Activated T-helper 1 cell treated with anti-CD3 and anti-CD28 coated beads, Interleukin-12 subunit alpha, Interleukin-12 subunit beta, Interleukin-2, Interleukin-4 antibody, amounts not matched to agents 30 ng/mL and 10 ng/mL and 1 ng/mL, durations not matched to agents 14 hours and 24 hours and 36 hours (primary cell): ENCODE measurements around the gene S1PR1. TPM values are rescaled to one million over a fixed set of nuclear protein-coding genes. Genes with fewer than 3 reads are reported as not detected.

Experiments
- DNase-seq: peaks from one replicate; pipeline ENCODE4 v3.0.0; 2021; ENCODE audit warnings: low spot score
- H3K27ac Mint-ChIP-seq: one replicate; pipeline ENCODE4 v1.8.0; 2021; ENCODE audit warnings: mild to moderate bottlenecking, mixed read lengths
- H3K27me3 Mint-ChIP-seq: one replicate; pipeline ENCODE4 v1.8.0; 2022; ENCODE audit warnings: mild to moderate bottlenecking, moderate library complexity, mixed read lengths; ENCODE audit not compliant: insufficient read depth
- H3K36me3 Mint-ChIP-seq: one replicate; pipeline ENCODE4 v1.8.0; 2021; ENCODE audit warnings: low read depth, mixed read lengths
- H3K4me1 Mint-ChIP-seq: one replicate; pipeline ENCODE4 v1.8.0; 2021; ENCODE audit warnings: low read depth, mixed read lengths
- H3K4me3 Mint-ChIP-seq: one replicate; pipeline ENCODE4 v1.8.0; 2021; ENCODE audit warnings: mild to moderate bottlenecking, moderate library complexity, mixed read lengths
- H3K9me3 Mint-ChIP-seq: one replicate; pipeline ENCODE4 v1.8.0; 2021; ENCODE audit warnings: mixed read lengths
- intact Hi-C: fragments of 100-400 bp; cut with micrococcal nuclease; formaldehyde crosslinking; loops from one replicate; pipeline ENCODE4 v1.15.1; 2024
- total RNA-seq: library from RNA; stranded (reverse); gene quantifications from 2 replicates; pipeline ENCODE4 v1.2.3, GENCODE V29; 2022

Gene S1PR1
- total RNA-seq, 1 donor from 2014 or later = 42.5 TPM

DNA sequence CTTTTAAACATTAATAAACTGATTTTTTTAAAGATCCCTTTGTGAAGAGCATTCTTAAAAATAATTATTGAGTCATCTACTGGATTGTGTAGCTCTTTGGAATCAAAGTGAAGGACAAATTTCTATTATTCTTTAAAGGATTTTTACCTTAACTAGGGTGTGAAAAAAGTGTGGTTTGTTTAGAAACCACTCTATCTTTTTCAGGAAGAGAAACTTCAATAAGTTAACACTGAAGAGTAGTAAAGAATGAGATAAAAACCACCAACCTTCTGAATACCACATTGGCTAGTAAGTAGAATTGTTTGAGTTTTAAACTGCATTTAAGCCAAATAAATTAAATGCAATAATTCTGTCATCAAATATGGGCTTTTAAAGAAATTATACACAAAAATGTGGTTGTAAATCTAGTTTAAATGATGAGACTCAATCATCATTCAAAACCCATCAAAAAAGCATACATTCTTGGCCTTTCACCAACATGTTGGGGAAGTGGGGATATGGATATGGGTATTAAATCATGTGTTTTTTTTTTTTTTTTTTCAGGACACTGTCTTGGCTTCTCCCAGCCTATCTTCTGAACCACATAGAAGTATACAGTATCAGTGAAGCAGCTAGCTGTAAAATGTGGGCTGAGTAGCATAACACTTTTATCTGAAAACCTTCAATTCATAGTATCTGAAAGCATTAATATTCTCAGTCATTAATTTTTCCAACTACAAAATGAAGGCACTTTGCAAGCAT, 4.8 kb downstream of the S1PR1 start:
- intact Hi-C loops = no loop called here
- Mint-ChIP-seq H3K4me1 (peaks cover 63% of the 10 kb centered on the region), H3K27ac (no peak overlapping the region)

GRCh38 chr1:101242324-101243050, 5.7 kb downstream of the S1PR1 start:
- peaks cover 47% of the 10 kb centered on the region for H3K36me3 Mint-ChIP-seq

More for the DNA sequence above, 4.8 kb downstream of the S1PR1 start:
- Mint-ChIP-seq H3K27me3 (no peaks in the 10 kb centered on the region), H3K4me3 (peak overlapping the region; percentile 48), H3K9me3 (no peaks in the 10 kb centered on the region), H3K36me3 (peaks cover 45% of the 10 kb centered on the region)
- no peak for DNase-seq

DNA sequence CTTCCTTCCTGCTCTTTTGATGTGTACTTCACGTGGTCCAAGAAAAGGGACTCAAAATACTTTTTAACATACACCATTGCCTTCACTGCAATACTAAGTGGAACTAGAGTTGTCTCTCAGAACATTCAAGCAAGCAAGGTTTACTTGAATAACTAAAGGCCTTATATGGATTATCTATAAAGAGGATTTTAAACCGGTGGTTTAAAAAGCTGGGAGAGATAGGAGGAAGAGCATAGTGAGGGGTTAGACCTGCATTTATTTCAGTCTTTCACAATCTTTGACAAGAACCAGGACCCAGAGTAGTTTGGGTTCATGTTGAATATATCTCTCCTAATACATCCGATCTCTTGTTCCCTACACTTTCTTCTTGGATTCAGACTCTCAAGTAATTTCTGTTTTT, 6.9 kb downstream of the S1PR1 start:
- H3K4me1 Mint-ChIP-seq = peaks cover 67% of the 10 kb centered on the region
- intact Hi-C loops = no loop called here
- H3K4me3 Mint-ChIP-seq = no peak overlapping the region
- DNase-seq = no peak
- no peak overlapping the region for H3K27ac Mint-ChIP-seq
- H3K36me3 Mint-ChIP-seq = peaks cover 45% of the 10 kb centered on the region
- H3K9me3 Mint-ChIP-seq = no peaks in the 10 kb centered on the region
- no peaks in the 10 kb centered on the region for H3K27me3 Mint-ChIP-seq

More at GRCh38 chr1:101242324-101243050, 5.7 kb downstream of the S1PR1 start:
- no peaks in the 10 kb centered on the region for H3K27me3 Mint-ChIP-seq
- H3K27ac Mint-ChIP-seq = peak overlapping the region; percentile 32
- peak overlapping the region; percentile 37 for H3K4me3 Mint-ChIP-seq
- H3K4me1 Mint-ChIP-seq = peaks cover 69% of the 10 kb centered on the region
- intact Hi-C loops = no loop called here
- H3K9me3 Mint-ChIP-seq = no peaks in the 10 kb centered on the region
- DNase-seq = no peak

DNA sequence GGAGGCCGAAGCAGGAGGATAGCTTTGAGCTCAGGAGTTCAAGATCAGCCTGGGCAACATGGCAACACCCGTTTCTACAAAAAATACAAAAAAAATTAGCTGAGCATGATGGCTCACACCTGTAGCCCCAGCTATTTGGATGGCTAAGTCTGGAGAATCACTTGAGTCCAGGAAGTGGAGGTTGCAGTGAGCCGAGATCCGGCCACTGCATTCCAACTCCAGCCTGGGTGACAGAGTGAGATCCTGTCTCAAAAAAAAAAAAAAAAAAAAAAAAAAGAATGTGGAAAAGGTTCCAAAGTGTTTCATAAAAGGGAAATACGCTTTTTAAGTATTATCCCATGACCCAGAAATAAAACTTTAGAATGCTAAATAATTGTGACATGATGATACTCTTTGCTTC, 8.0 kb downstream of the S1PR1 start:
- peaks cover 56% of the 10 kb centered on the region for H3K4me1 Mint-ChIP-seq
- H3K36me3 Mint-ChIP-seq = peaks cover 34% of the 10 kb centered on the region

GRCh38 chr1:101245246-101245927, 8.6 kb downstream of the S1PR1 start:
- DNase-seq = no peak
- H3K36me3 Mint-ChIP-seq = peaks cover 30% of the 10 kb centered on the region
- H3K9me3 Mint-ChIP-seq = no peaks in the 10 kb centered on the region
- H3K4me1 Mint-ChIP-seq = peaks cover 54% of the 10 kb centered on the region
- intact Hi-C loops = no loop called here
- no peaks in the 10 kb centered on the region for H3K27me3 Mint-ChIP-seq
- H3K4me3 Mint-ChIP-seq = no peak overlapping the region
- H3K27ac Mint-ChIP-seq = no peak overlapping the region

More for the DNA sequence above, 8.0 kb downstream of the S1PR1 start:
- DNase-seq = no peak
- intact Hi-C loops = no loop called here
- H3K27ac Mint-ChIP-seq = no peak overlapping the region
- H3K4me3 Mint-ChIP-seq = no peak overlapping the region
- no peaks in the 10 kb centered on the region for H3K27me3 Mint-ChIP-seq
- H3K9me3 Mint-ChIP-seq = no peaks in the 10 kb centered on the region

DNA sequence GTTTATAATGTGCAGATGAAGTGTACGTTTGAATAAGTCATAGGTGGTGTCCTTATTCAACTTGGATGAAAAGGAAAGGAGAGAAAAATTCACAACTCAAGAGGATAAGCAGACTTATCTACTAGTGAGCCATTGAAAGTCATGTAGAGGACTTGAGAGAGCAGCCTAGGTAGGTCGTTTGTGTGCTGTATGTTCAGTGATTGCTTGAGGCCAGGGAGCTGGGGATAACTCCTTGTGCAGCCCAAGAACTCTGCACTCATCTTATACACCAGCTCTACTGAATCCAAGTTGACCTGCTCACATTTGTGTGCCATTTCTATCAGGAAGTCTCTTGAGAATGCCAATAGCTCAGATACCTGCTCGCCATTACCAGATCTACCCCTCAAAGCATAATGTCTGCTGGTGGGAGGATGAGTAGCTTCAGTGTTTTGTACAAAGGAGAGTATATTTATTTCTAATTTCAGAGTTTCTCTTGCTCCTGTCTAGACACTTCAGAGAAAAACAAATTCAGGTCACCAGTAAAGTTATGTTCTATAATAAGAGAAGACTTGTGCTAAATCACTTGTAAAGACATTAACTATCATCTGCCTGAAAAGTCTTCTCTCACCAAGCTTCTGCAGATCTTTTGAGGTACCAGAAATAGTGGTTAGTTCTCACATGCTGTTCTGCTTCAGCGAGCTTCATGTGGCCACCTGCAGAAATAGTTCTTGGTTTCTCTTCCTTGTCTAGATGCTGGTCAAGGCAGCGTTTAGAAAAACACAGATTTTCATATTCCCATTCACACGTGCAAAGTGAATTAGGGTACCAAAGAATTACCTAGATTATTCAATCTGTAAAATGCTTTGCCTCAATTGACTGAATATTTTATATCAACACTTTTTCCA, 10.8 kb downstream of the S1PR1 start:
- no peak for DNase-seq
- H3K9me3 Mint-ChIP-seq = no peaks in the 10 kb centered on the region
- no peak overlapping the region for H3K27ac Mint-ChIP-seq
- H3K27me3 Mint-ChIP-seq = no peaks in the 10 kb centered on the region
- H3K4me3 Mint-ChIP-seq = no peak overlapping the region
- intact Hi-C loops = no loop called here
- H3K36me3 Mint-ChIP-seq = peaks cover 14% of the 10 kb centered on the region
- peaks cover 37% of the 10 kb centered on the region for H3K4me1 Mint-ChIP-seq

DNA sequence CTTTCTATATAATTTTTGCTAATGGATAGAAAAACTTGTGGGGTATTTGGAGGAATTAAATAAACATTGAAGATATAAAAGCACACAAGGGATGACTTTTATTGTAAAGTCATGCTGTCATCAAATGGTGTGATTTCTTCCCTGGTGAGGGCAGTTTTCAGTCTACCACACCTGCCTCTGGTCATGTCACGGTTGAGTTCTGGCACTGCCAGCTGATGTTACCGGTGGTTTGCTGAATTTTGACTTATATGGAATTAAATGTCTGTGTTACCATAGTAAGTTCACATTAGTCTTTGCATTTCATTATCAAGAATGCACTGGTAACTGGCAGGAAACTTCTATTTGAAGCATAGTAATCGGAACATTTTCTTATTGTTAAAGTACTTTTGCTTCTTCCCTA, 13.4 kb downstream of the S1PR1 start:
- no peak overlapping the region for H3K27ac Mint-ChIP-seq
- no peaks in the 10 kb centered on the region for H3K27me3 Mint-ChIP-seq
- no peak overlapping the region for H3K4me3 Mint-ChIP-seq
- H3K36me3 Mint-ChIP-seq = peaks cover 5% of the 10 kb centered on the region
- H3K4me1 Mint-ChIP-seq = peaks cover 33% of the 10 kb centered on the region
- intact Hi-C loops = no loop called here
- DNase-seq = no peak
- no peaks in the 10 kb centered on the region for H3K9me3 Mint-ChIP-seq

DNA sequence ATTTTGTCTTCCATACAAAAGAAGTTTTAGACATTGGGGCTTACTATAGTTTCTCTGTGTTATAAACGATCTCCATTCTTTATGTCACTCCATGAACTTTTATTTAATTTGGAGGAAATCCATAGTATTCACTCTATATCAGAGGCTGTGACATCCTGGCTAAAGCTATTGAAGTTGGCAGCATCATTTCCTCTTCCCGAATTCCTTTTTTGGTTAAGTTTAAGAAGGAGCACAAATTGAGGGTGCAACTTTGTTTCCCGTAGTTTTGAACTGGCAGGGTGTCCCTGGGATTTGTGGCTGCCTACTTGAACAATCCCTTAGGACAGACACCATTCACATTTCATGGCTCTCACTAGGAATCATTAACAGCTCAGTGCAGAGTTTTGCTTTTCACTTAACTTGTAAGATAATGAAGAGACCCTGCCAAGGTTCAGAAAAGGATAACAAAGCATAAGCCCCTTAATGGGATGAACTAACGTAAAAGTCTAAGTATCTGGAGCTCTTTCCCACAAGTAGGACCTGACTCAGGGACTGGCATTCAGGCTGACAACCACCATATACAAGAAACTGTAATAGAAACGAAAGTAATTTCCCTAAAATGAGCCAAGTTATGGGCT, 13.9 kb downstream of the S1PR1 start:
- DNase-seq = no peak
- intact Hi-C loops = no loop called here
- Mint-ChIP-seq H3K9me3 (no peaks in the 10 kb centered on the region), H3K4me1 (peaks cover 33% of the 10 kb centered on the region), H3K27ac (no peak overlapping the region), H3K27me3 (no peaks in the 10 kb centered on the region), H3K4me3 (no peak overlapping the region), H3K36me3 (peaks cover 2% of the 10 kb centered on the region)

- intact Hi-C loops = no loop called here
- no peaks in the 10 kb centered on the region for H3K27me3 Mint-ChIP-seq
- peaks cover 27% of the 10 kb centered on the region for H3K4me1 Mint-ChIP-seq
- H3K4me3 Mint-ChIP-seq = no peak overlapping the region
- H3K36me3 Mint-ChIP-seq = peaks cover 2% of the 10 kb centered on the region
- no peak overlapping the region for H3K27ac Mint-ChIP-seq
- H3K9me3 Mint-ChIP-seq = no peaks in the 10 kb centered on the region
- no peak for DNase-seq
These were observed 14.7 kb downstream of the S1PR1 start for GRCh38 chr1:101251504-101251903.

DNA sequence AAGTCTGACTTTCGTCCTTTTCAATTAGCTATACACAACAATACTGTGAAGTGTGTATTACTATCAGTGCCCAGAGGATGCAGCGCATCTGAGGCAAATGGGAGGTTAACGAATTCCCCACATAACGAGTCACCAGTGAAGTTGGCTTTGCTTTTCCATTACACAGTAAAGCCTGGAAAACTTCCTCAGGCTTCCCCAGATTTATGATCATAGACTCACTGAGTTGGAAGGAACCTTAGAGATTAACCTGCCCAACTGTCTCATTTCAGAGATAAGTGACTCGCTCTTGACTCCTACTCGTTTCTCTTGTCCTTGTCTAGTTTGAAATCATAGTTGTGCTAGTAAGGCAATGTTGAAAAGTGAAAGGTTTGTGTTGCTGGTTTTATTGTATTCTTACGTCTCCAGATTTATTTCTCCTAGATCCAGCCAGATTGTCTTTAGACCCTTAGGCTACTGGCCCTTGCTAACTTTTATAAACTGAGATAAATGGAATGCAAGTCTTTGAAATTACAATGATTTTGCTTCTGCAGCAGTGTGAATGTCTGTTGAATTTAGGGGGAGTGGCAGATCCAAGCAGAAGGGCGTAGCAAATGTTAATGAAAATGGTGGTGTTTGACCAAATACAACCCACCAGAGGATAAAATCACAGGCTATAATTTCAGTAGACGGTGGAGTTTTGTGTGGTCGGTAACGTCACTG, 17.3 kb downstream of the S1PR1 start:
- intact Hi-C loops = loop anchor here (1.0 kb wide), 4 partner anchors 8 to 55 kb away; no protein-coding TSS in a partner anchor
- no peak for DNase-seq
- H3K4me1 Mint-ChIP-seq = peaks cover 38% of the 10 kb centered on the region
- no peaks in the 10 kb centered on the region for H3K27me3 Mint-ChIP-seq
- no peaks in the 10 kb centered on the region for H3K36me3 Mint-ChIP-seq
- H3K27ac Mint-ChIP-seq = no peak overlapping the region
- no peaks in the 10 kb centered on the region for H3K9me3 Mint-ChIP-seq
- H3K4me3 Mint-ChIP-seq = no peak overlapping the region

DNA sequence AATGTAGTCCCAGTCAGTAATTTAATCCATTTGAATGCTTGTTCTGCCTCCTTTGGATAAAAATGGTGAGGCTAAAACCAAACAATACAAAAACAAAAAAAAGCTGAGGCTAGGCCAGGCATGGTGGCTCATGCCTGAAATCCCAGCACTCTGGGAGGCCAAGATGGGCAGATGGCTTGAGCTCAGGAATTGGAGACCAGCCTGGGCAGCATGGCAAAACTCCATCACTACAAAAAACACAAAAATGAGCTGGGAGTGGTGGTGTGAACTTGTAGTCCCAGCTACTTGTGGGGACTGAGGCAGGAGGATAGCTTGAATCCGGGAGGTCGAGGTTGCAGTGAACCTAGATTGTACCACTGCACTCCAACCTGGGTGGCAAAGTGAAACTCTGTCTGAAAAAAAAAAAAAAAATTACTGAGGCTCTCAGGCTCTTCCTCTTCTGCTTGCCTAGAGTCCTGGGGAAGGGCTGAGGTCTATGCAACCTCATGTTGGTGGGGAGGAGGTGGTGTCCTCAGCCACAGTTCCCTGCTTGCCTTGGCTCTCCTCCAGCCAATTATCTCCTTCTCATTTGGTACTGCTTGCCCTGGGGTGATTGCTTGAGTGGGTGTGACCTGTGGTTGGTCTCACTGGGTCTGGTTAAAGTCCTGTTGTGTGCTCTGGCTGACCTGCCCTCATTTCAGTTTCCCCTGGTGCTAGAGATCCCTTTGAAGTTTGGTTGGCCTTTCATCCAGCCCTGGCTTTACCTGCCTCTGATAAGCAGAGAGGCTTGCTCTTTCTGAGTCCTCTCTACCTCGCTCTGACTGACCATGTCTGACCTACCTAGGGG, 20.9 kb downstream of the S1PR1 start:
- intact Hi-C loops = no loop called here
- peaks cover 58% of the 10 kb centered on the region for H3K4me1 Mint-ChIP-seq
- H3K4me3 Mint-ChIP-seq = peak overlapping the region; percentile 19

More for the DNA sequence above, 20.9 kb downstream of the S1PR1 start:
- H3K27me3 Mint-ChIP-seq = no peaks in the 10 kb centered on the region
- no peaks in the 10 kb centered on the region for H3K9me3 Mint-ChIP-seq
- no peaks in the 10 kb centered on the region for H3K36me3 Mint-ChIP-seq
- H3K27ac Mint-ChIP-seq = peak overlapping the region; percentile 0
- DNase-seq = peak; percentile 19
